ENCODE results near the gene AFF3. TPM values are rescaled to one million over a fixed set of nuclear protein-coding genes. Genes with fewer than 3 reads are reported as not detected.

The AFF3 gene
- total RNA-seq, 1 experiment from 2014 or later, result not detected

DNA sequence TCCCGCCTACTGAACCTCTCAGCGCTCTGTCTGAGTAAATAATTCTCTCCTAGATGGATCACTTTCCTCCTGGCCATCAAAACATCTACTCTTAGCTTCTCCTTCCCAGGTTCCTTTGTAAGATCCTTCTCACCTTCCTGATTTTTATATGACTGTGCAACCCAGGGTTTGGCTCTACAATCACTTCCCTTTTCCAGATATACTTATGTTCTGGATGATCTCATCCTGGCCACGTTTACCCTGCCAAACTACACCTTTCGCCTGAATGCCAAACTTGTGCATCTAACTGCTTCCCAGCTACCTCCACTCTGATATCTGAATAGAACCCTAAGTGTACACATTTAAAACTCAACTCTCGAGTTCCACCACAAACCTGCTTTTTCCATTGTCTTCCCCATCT, 362.1 kb downstream of the AFF3 start:
- Histone ChIP-seq H3K9me3 (ENCODE audit: low read depth, low read length, poor library complexity, severe bottlenecking) (no peaks in the 10 kb centered on the region), H3K4me3 (ENCODE audit: low read depth, low read length, poor library complexity, severe bottlenecking) (no peak overlapping the region), H3K27me3 (replicated peaks; ENCODE audit: insufficient read depth, low read depth, low read length, poor library complexity) (peaks cover 16% of the 10 kb centered on the region), H3K27ac (ENCODE audit: low read depth, low read length, poor library complexity, severe bottlenecking) (no peak overlapping the region), H3K4me1 (ENCODE audit: insufficient read depth, low read length, poor library complexity, severe bottlenecking) (no peaks in the 10 kb centered on the region), H3K36me3 (ENCODE audit: insufficient read depth, low read length, poor library complexity, severe bottlenecking) (no peaks in the 10 kb centered on the region)
- TF ChIP-seq, protein P1, sequence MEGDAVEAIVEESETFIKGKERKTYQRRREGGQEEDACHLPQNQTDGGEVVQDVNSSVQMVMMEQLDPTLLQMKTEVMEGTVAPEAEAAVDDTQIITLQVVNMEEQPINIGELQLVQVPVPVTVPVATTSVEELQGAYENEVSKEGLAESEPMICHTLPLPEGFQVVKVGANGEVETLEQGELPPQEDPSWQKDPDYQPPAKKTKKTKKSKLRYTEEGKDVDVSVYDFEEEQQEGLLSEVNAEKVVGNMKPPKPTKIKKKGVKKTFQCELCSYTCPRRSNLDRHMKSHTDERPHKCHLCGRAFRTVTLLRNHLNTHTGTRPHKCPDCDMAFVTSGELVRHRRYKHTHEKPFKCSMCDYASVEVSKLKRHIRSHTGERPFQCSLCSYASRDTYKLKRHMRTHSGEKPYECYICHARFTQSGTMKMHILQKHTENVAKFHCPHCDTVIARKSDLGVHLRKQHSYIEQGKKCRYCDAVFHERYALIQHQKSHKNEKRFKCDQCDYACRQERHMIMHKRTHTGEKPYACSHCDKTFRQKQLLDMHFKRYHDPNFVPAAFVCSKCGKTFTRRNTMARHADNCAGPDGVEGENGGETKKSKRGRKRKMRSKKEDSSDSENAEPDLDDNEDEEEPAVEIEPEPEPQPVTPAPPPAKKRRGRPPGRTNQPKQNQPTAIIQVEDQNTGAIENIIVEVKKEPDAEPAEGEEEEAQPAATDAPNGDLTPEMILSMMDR (conservative IDR thresholded peaks at IDR 0.05; ENCODE audit: low read depth, low read length), result no peak
- TF ChIP-seq EZH2 (IDR thresholded peaks at IDR 0.05; ENCODE audit: borderline replicate concordance, low read depth, low read length, poor library complexity, severe bottlenecking), result no peak
- ChIA-PET POLR2A (ENCODE audit: low non-redundant PET) (no interaction called here), CTCF (no interaction called here)
- DNase-seq (ENCODE audit: low spot score), result no peak
- no TSS peak for BruUV-seq (replicated peaks)
- intact Hi-C loops (cut with micrococcal nuclease; ENCODE audit: unreplicated experiment), result no loop called here

DNA sequence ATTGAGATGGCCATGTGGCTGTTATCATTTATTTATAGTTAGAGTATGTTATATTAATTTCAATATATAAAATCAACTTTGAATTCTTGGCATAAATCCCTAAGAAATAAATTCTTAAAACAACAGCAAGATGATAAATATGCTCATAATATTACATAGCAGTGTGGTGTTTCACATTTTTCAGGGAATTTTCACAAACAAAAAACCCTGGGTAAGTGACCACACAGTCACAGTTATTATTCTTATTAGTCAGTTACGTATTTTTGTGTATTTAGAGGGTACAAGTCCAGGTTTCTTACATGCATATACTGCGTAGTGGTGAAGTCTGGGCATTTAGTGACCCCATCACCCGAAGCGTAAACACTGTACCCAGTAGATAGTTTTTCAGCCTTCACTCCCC, 363.1 kb downstream of the AFF3 start:
- TF ChIP-seq EZH2 (IDR thresholded peaks at IDR 0.05; ENCODE audit: borderline replicate concordance, low read depth, low read length, poor library complexity, severe bottlenecking), result no peak
- peaks cover 11% of the 10 kb centered on the region for H3K27me3 ChIP-seq (replicated peaks; ENCODE audit: insufficient read depth, low read depth, low read length, poor library complexity)
- ChIA-PET POLR2A (ENCODE audit: low non-redundant PET) (no interaction called here), CTCF (no interaction called here)
- DNase-seq (ENCODE audit: low spot score), result no peak
- H3K9me3 ChIP-seq (ENCODE audit: low read depth, low read length, poor library complexity, severe bottlenecking), result no peaks in the 10 kb centered on the region
- H3K27ac ChIP-seq (ENCODE audit: low read depth, low read length, poor library complexity, severe bottlenecking), result no peak overlapping the region
- intact Hi-C loops (cut with micrococcal nuclease; ENCODE audit: unreplicated experiment), result no loop called here
- no peaks in the 10 kb centered on the region for H3K36me3 ChIP-seq (ENCODE audit: insufficient read depth, low read length, poor library complexity, severe bottlenecking)
- no peaks in the 10 kb centered on the region for H3K4me1 ChIP-seq (ENCODE audit: insufficient read depth, low read length, poor library complexity, severe bottlenecking)
- no peak overlapping the region for H3K4me3 ChIP-seq (ENCODE audit: low read depth, low read length, poor library complexity, severe bottlenecking)
- no TSS peak for BruUV-seq (replicated peaks)

DNA sequence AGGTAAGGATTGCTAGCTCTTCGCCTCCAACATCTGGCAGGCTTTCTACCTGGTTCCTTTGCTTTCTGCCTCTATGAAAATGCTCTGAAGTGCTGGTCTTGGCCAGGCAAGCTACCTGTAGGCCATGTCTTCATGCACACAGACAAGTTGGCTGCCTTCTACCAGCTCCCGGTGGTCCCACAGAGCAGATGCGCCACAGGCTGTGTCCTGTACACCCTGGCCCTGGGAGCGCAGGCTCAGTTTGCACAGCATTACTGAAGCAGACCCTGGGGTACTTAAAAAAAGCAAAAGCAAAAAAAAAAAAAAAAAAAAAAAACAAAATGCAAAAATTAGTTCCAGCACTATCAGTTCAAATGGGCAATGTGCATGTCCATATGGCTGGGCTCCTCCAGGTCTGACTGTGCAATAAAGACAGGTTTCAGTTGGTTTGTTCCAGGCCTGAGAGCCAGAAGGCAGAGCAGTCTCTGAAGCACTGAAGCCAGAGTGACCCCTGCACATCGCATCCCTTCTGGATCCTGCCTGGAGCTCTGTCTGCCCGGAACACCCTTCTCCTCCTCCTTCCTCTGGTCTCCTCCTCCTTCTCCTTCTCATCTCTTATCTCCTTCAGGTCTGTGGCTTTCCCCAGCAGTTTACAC, 364.6 kb downstream of the AFF3 start:
- H3K27ac ChIP-seq (ENCODE audit: low read depth, low read length, poor library complexity, severe bottlenecking), result no peak overlapping the region
- no TSS peak for BruUV-seq (replicated peaks)
- no peaks in the 10 kb centered on the region for H3K9me3 ChIP-seq (ENCODE audit: low read depth, low read length, poor library complexity, severe bottlenecking)
- CTCF ChIA-PET, result no interaction called here
- POLR2A ChIA-PET (ENCODE audit: low non-redundant PET), result no interaction called here
- no peaks in the 10 kb centered on the region for H3K36me3 ChIP-seq (ENCODE audit: insufficient read depth, low read length, poor library complexity, severe bottlenecking)
- H3K27me3 ChIP-seq (replicated peaks; ENCODE audit: insufficient read depth, low read depth, low read length, poor library complexity), result peaks cover 11% of the 10 kb centered on the region
- H3K4me1 ChIP-seq (ENCODE audit: insufficient read depth, low read length, poor library complexity, severe bottlenecking), result no peaks in the 10 kb centered on the region
- TF ChIP-seq, protein P1 (conservative IDR thresholded peaks at IDR 0.05; ENCODE audit: low read depth, low read length), result no peak
- TF ChIP-seq EZH2 (IDR thresholded peaks at IDR 0.05; ENCODE audit: borderline replicate concordance, low read depth, low read length, poor library complexity, severe bottlenecking), result no peak
- H3K4me3 ChIP-seq (ENCODE audit: low read depth, low read length, poor library complexity, severe bottlenecking), result no peak overlapping the region
- intact Hi-C loops (cut with micrococcal nuclease; ENCODE audit: unreplicated experiment), result no loop called here
- DNase-seq (ENCODE audit: low spot score), result no peak

Data from A673 (cell line).